ENCODE results near the gene TAT. TPM values are rescaled to one million over a fixed set of nuclear protein-coding genes. Genes with fewer than 3 reads are reported as not detected.

Gene TAT
- total and polyA plus RNA-seq, 4 donors = 10.6 to 540 (median 433) TPM

DNA sequence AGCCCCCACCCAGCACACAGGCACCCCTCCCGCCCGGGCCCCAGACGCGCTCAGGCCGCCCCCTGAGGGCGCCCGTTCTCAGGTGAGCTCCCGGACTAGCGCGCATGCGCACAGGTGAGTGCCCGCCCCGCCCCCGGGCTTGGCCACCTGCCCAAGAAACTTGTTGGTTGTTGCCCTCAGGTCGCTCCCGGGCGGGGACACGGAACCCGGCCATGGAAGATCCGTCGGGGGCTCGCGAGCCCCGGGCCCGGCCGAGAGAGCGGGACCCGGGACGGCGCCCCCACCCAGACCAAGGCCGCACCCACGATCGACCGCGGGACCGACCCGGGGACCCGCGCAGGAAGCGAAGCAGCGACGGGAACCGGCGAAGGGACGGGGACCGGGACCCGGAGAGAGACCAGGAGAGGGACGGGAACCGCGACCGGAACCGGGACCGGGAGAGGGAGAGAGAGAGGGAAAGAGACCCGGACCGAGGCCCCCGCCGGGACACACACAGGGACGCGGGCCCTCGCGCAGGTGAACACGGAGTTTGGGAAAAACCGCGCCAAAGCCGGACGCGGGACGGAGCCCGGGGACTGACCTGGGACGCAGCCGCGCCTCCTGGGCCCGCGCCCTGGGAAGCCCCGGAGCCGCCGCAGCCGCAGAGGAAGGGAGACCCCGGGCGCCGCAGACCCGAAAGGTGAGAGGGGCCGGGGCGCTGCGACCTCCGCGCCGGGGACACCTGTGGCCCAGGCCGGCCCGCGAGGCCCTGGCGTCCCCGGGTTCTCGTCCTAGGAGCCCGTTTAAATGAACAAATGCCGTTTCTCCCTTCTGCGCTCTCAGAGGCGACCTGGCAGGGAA, 49.3 kb upstream of the TAT start, which contains the start of gene MARVELD3:
MARVELD3 (plus strand) TSS at position 167 of the 840 bp plus-strand sequence; CDS start at position 213, 46 bp downstream.
- peak; percentile 79 for DNase-seq (ENCODE audit: low spot score)
- H3K27ac ChIP-seq (ENCODE audit: low read depth in 1 of 2, low read length in 2 of 2) = peak within 1 kb of the TSS; percentile 37 to 41
- WGBS = under 1% methylated on average over 98 of the region's 98 CpGs

DNA sequence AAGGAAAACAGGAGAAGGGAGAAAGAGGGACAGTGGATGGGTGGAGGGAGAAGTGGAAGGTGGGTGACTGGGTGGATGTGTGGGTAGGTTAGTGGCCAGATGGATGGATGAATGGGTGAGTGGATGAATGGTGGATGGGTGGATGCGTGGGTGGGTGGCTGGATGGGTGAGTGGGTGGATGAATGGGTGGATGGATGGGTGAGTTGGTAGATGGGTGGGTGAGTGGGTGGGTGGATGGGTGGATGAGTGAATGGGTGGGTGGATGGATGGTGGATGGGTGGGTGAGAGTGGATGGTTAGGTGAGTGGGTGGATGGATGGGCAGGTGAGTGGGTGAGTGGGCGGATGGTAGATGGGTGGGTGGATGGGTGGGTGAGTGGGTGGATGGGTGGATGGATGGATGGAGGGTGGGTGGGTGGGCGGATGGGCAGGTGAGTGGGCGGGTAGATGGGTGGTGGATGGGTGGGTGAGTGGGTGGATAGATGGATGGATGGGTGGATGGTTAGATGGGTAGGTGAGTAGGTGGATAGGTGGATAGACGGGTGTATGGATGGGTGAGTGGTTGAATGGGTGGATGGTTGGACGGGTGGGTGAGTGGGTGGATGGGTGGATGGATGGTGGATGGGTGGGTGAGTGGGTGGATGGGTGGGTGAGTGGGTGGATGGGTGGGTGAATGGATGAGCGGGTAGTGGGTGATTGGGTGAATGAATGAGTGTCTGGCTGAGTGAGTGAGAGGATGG, 48.4 kb upstream of the TAT start:
- peaks cover 0 to 3% (median 0%) of the 10 kb centered on the region in 4 donors for H3K36me3 ChIP-seq (ENCODE audit: control insufficient read depth in 4 of 4, insufficient read depth in 3 of 4, low read depth in 1 of 4, low read length in 3 of 4)
- no peaks in the 10 kb centered on the region for H3K9me3 ChIP-seq (ENCODE audit: control insufficient read depth in 4 of 4, low read length in 3 of 4)
- WGBS = 97% methylated on average over 7 of the region's 7 CpGs
- H3K9ac ChIP-seq (ENCODE audit: low read depth in 1 of 2, low read length in 2 of 2) = no peak overlapping the region
- H3K27me3 ChIP-seq (ENCODE audit: control insufficient read depth in 4 of 4, insufficient read depth in 4 of 4, low read length in 3 of 4) = no peaks in the 10 kb centered on the region
- H3K27ac ChIP-seq (ENCODE audit: low read depth in 1 of 2, low read length in 2 of 2) = no peak overlapping the region
- peaks cover 9 to 13% (median 10%) of the 10 kb centered on the region in 4 donors for H3K4me1 ChIP-seq (ENCODE audit: control insufficient read depth in 4 of 4, insufficient read depth in 4 of 4, low read length in 3 of 4)
- H3K4me3 ChIP-seq (ENCODE audit: low read depth in 1 of 3, low read length in 3 of 3) = no peak overlapping the region
- DNase-seq (ENCODE audit: low spot score) = no peak
- TF ChIP-seq JUND (IDR thresholded peaks at IDR 0.05) = no peak
- no peak for TF ChIP-seq SP1 (IDR thresholded peaks at IDR 0.05)
- TF ChIP-seq, protein P1, sequence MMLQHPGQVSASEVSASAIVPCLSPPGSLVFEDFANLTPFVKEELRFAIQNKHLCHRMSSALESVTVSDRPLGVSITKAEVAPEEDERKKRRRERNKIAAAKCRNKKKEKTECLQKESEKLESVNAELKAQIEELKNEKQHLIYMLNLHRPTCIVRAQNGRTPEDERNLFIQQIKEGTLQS (IDR thresholded peaks at IDR 0.05) = no peak
- TF ChIP-seq, protein P2, sequence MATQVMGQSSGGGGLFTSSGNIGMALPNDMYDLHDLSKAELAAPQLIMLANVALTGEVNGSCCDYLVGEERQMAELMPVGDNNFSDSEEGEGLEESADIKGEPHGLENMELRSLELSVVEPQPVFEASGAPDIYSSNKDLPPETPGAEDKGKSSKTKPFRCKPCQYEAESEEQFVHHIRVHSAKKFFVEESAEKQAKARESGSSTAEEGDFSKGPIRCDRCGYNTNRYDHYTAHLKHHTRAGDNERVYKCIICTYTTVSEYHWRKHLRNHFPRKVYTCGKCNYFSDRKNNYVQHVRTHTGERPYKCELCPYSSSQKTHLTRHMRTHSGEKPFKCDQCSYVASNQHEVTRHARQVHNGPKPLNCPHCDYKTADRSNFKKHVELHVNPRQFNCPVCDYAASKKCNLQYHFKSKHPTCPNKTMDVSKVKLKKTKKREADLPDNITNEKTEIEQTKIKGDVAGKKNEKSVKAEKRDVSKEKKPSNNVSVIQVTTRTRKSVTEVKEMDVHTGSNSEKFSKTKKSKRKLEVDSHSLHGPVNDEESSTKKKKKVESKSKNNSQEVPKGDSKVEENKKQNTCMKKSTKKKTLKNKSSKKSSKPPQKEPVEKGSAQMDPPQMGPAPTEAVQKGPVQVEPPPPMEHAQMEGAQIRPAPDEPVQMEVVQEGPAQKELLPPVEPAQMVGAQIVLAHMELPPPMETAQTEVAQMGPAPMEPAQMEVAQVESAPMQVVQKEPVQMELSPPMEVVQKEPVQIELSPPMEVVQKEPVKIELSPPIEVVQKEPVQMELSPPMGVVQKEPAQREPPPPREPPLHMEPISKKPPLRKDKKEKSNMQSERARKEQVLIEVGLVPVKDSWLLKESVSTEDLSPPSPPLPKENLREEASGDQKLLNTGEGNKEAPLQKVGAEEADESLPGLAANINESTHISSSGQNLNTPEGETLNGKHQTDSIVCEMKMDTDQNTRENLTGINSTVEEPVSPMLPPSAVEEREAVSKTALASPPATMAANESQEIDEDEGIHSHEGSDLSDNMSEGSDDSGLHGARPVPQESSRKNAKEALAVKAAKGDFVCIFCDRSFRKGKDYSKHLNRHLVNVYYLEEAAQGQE (IDR thresholded peaks at IDR 0.05) = no peak
- no peak for TF ChIP-seq HNF4G (IDR thresholded peaks at IDR 0.05)
- TF ChIP-seq EGR1 (IDR thresholded peaks at IDR 0.05; ENCODE audit: low read depth in 2 of 2) = no peak

More for the DNA sequence above, 49.3 kb upstream of the TAT start, which contains the start of gene MARVELD3:
- Histone ChIP-seq H3K9ac (ENCODE audit: low read depth in 1 of 2, low read length in 2 of 2) (peak within 1 kb of the TSS; percentile 47 to 58), H3K36me3 (ENCODE audit: control insufficient read depth in 4 of 4, insufficient read depth in 3 of 4, low read depth in 1 of 4, low read length in 3 of 4) (peaks cover 0 to 3% (median 0%) of the 10 kb centered on the region in 4 donors), H3K27me3 (ENCODE audit: control insufficient read depth in 4 of 4, insufficient read depth in 4 of 4, low read length in 3 of 4) (no peaks in the 10 kb centered on the region), H3K9me3 (ENCODE audit: control insufficient read depth in 4 of 4, low read length in 3 of 4) (no peaks in the 10 kb centered on the region), H3K4me1 (ENCODE audit: control insufficient read depth in 4 of 4, insufficient read depth in 4 of 4, low read length in 3 of 4) (peaks cover 9 to 13% (median 10%) of the 10 kb centered on the region in 4 donors), H3K4me3 (ENCODE audit: low read depth in 1 of 3, low read length in 3 of 3) (peak within 1 kb of the TSS; percentile 11 to 84 (median 81))
- TF ChIP-seq NR2F2 (IDR thresholded peaks at IDR 0.05) (no peak), FOXA1 (IDR thresholded peaks at IDR 0.05) (no peak), RXRA (IDR thresholded peaks at IDR 0.05) (no peak), RAD21 (IDR thresholded peaks at IDR 0.05) (no peak), FOXA2 (IDR thresholded peaks at IDR 0.05) (no peak), YY1 (IDR thresholded peaks at IDR 0.05) (no peak), GABPA (IDR thresholded peaks at IDR 0.05 in 1 of 2, conservative IDR thresholded peaks at IDR 0.05 in 1 of 2) (no peak), JUND (IDR thresholded peaks at IDR 0.05) (no peak), HNF4A (conservative IDR thresholded peaks at IDR 0.05) (no peak), EGR1 (IDR thresholded peaks at IDR 0.05; ENCODE audit: low read depth in 2 of 2) (no peak)
- TF ChIP-seq, protein P3, sequence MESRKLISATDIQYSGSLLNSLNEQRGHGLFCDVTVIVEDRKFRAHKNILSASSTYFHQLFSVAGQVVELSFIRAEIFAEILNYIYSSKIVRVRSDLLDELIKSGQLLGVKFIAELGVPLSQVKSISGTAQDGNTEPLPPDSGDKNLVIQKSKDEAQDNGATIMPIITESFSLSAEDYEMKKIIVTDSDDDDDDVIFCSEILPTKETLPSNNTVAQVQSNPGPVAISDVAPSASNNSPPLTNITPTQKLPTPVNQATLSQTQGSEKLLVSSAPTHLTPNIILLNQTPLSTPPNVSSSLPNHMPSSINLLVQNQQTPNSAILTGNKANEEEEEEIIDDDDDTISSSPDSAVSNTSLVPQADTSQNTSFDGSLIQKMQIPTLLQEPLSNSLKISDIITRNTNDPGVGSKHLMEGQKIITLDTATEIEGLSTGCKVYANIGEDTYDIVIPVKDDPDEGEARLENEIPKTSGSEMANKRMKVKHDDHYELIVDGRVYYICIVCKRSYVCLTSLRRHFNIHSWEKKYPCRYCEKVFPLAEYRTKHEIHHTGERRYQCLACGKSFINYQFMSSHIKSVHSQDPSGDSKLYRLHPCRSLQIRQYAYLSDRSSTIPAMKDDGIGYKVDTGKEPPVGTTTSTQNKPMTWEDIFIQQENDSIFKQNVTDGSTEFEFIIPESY (IDR thresholded peaks at IDR 0.05) = no peak
- TF ChIP-seq, protein P4, sequence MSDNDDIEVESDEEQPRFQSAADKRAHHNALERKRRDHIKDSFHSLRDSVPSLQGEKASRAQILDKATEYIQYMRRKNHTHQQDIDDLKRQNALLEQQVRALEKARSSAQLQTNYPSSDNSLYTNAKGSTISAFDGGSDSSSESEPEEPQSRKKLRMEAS (IDR thresholded peaks at IDR 0.05) = no peak
- TF ChIP-seq, protein P1 (IDR thresholded peaks at IDR 0.05) = no peak
- TF ChIP-seq, protein P2 (IDR thresholded peaks at IDR 0.05) = no peak

All from liver (tissue), 9 donors.